ENCODE results near the gene SRRD.
"Not testable (repeated sequence)": the region's sequence is repeated elsewhere in the genome, so short reads cannot be mapped to it uniquely, and the experiment has no call there.

Gene SRRD

DNA sequence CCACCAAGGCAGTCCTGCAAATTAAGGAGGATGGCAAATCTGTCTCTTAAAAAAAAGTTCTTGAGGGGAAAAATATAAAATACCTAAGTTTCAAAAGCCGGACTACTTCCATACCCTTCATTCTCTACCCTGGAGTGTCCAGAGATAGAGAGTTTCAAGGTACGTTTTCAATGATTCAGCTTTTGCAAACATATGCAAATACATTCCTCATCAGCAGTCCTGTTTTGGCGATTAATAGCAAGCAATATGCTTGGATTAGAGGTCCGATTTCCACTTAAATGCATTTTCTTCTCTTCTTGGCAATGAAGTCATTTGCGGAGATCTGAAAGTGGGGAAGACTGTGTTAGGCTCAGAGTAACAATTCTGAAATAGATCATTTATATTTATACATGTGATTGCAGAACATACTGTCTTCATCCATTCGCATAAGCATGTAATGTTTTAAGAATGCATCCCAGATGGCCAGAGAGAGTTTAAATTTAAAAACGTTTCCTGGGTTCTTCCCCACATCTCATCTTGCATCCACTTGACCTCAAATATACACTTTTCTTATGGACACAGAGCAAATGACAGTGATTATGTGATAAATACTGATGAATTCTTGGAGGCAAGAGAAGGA, 42.4 kb downstream of the SRRD start:
- DNase-seq = no peak

DNA sequence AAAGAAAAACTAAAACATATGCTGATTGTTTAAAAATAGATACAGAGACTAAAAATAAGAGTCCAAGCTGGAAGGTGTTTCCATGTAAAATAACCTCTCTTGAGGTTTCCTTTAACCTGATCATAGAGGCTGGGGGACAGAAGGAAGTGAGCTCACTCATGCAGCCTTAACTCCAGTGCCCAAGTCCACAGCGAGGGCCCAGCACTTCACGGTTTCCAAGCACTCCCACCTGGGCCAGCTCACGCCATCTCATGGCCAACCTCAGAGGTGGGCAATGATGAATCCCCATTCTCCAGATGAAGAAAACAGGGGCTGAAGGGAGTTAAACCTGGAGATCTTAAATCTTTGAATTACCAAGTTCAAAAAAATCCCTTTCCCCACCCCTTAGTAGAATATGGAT, 43.5 kb downstream of the SRRD start:
- no peak for DNase-seq

DNA sequence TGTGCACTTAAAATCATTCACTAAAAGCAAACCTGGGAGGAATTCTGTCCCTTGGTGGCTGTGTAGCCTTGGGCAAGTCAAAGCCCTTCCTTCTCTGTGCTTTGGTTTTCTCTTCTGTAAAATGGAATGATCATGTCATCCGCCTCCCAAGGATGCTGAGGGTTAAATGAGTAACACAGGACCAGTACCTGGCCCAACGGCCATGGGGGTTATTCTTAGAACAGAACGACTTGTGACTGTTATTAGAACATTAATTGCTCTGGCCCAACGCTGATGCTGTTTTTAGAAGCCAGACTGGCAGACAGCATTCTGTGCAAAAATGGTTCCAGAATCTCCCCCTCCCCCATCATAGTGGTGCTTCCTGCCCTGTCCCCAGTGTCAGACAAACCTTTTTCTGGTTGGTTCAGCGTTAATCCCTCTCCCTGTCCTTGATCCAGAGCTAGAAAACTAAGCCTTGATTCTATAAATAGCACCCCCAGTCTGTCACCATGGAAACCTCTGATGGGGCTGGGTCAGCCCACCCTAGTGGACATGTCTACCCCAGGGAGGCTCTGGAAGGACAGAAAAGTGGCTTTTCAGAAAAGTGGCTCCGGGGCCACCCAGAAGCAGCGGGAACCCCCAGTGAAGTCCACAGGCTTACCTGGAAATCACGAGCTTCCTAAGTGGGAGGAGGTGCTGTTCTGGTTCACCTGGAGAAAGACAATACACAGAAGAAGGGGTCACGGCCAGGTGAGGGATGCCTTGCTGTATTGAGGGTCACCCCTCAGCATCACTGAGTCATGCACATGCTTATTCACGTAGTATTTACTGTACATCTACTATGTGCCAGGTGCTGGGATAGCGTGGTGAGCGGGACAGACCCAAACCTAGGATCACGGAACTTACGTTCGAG, 44.1 kb downstream of the SRRD start:
- no peak for DNase-seq

DNA sequence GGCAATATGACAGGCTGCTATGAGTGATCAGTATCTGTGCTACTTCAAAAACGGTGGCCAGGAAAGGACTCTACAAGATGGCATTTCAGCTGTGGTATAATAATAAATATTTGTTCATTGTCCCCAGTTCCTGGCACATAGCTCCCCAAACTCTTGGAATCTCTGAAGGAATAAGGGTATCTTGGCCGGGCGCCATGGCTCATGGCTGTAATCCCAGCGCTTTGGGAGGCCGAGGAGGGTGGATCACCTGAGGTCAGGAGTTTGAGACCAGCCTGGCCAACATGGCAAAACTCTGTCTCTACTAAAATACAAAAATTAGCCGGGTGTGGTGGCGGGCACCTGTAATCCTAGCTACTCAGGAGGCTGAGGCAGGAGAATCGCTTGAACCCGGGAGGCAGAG, 44.8 kb downstream of the SRRD start:
- not testable (repeated sequence) for DNase-seq

DNA sequence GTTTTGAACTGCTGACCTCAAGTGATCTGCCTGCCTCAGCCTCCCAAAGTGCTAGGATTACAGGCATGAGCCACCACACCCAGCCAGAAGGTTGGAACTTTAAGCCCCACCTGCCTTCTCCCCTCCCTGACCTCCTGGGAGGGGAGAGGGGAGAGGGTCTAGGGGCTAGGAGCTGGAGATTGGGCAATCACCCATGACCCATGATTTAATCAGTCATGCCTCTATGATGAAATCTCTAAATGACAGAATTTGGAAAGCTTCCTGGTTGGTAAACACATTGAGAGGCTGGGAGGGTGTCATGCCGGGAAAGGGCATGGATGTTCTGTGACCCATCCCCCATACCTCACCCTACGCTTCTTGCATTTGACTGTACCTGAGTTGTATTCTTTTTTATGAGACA, 45.7 kb downstream of the SRRD start:
- no peak for DNase-seq

DNA sequence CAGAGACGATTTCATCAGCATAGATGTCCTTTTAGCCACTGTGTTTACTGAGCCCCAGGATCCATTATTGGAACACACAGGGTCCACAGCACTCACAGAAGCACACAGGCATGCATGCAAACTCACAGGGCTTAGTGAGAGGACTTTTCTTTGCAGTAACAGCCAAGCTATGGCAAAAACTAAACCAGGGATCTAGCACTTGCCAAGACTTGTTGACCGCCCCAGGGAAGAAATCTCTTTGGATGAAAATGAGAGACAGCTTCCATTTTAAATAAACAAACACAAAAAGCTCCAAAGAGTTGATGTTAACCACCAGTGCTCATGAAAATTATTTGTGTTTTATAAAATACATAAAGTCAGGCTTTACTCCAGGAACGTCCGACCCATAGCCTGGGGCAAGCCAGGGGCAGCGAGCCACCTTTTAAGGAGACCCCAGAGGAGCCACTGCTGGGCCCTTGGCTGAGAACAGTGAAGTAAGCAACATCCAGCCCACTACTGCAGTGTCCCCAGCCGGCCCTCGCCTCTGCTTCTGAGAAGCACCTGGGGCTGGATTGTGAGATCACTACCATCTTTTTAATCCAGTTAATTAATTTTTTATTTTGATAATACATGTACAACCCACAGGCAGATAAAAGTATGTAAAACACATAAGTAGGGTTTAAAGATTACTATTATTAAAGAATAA, 50.6 kb downstream of the SRRD start:
- DNase-seq = no peak

DNA sequence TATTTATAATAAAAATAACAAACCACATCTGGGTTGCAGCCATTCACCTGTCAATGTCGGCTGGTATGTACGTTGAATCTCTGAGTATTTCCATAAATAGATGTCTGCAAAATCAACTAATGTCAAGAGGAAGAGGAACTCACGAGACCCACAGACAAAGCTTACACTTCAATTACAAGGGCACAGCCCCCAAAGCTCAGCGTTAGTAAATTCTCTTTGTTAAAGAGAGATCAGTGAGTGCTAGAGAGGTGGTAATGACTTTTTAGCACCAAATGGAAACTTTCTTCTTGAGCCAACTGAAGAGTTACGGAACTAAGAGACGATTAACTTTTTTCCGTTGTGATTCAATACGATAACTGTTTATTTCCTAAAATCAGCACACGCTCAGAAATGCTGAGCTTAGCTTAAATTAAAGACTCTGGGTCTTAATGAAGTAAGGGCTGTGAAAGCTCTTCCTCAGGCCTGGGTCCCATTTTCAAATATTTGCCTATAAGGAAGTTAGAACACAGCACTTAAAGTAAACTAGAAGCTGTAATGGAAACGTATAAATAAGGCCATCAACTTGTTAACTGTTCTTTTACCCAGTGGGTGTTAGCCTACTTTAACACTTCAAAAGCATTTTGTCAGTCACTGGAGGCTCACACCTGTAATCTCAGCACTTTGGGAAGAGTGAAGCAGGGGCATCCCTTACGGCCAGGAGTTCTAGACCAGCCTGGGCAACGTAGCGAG, 51.4 kb downstream of the SRRD start:
- DNase-seq = no peak

DNA sequence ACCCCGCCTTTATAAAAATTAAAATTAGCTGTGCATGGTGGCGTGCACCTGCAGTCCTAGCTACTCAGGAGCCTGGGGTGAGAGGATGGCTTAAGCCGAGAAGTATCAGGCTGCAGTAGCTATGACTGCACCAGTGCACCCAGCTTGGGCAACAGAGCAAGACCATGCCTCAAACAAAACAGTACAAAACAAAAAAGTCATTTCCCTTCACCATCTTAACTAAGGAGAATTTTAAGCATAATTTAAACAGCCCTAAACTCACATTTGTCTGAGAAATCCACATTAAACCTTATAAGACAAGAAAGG, 51.9 kb downstream of the SRRD start:
- no peak for DNase-seq

DNA sequence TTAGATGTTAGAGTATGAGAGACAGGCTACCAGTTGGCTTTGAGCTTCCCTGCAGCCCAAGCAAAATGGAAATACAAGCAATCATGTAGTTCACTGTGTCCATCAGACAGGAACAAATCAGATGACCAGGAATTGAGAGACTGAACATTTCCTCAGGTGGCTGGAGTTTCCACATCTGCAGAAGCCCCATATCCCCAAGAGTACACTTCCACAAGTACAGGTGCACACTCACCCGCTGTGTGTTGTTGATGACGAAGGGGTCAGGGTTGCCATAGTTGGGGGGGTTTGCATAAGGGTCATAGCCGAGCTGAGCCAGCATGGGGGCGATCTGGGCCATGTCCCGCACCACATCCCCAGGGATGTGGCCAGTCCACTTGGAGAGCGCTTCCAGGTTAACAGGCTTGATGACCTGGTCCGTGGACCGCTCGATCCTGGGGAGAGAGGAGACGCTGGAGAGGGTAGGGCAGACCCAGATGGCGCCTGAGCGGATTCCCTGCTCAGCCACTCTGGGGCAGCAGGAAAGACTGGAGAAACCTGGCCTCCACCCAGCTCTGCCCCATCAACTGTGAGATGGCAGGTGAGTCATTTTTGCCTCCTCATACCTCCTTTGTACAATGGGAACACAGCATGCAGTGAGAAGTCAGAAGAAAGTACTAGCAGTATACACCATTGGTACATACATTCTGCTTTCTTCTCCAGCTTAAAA, 52.5 kb downstream of the SRRD start:
- DNase-seq = no peak

DNA sequence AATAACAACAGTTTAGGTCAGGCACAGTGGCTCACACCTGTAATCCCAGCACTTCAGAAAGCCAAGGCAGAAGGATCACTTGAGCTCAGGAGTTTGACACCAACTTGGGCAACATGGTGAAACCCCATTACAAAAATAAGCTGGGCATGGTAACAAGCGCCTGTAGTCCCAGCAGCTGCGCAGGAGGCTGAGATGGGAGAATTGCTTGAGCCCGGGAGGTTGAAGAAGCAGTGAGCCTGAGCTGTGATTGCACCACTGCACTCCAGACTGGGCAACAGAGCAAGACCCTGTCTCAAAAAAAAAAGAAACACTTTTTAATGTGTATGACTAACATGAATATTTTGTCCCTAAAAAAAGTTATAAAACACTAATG, 53.1 kb downstream of the SRRD start:
- no peak for DNase-seq

DNA sequence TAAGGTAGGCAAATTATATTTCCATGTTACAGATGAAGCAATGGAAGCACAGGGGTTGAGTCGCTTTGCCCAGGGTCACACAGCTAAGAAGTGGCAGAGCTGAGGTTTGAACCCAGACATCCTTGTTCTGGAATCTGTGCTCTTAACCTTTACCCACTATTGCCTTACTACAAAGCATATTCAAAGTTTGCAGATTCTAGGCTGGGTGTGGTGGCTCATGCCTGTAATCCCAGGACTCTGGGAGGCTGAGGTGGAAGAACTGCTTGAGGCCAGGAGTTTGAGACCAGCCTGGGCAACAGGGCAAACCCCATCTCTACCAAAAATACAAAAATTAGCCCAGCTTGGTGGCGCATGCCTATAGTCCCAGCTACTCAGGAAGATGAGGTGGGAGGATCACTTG, 56.4 kb downstream of the SRRD start:
- DNase-seq = no peak

DNA sequence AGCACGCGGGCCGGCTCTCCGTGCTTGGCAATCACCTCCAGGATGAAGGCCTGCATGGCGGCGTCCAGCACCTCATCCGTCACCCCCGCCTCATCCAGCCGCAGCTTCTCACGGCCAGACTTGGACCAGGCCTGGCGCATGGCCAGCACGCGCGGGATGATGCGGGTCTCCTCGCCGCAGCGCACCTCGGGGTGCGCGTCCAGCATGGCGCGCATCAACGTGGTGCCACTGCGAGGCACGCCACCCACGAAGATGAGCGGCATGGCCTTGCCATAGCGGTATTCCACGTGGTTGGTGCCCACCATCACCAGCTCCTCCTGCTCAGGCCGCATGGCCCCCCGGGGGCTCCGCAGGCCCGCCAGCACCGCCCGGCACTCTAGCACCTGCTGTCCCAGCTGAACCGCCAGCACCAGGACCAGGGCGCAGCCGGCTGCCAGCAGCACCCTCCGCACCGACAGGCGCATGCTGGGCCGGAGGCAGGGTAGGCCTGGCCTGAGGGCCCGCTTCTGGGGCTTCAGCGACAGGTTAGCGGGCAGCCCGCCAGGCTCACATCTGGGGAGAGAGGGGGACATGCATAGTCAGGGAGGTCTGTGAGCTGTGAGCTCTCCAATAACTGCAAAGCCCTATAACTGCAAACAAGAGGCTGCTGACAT, 57.6 kb downstream of the SRRD start:
- DNase-seq = no peak

DNA sequence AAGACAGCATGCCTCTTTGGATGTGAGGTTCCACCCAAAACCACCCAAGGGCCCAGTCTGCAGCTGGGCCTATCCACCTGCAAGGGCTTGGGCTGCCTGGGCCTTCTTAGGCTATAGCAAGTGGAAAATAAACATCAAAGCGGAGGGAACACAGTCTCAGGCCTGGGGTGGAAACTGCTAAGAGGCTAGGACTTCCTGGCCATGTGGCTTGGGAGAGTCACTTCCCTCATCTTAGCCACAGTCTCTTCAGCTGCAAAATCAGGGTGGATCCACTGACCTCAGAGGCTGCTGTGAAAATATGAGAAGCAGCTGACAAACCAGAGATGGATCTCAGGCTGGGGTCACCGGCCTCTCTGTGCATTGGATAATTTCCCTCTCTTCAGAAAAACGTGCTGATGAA, 59.2 kb downstream of the SRRD start:
- no peak for DNase-seq
